Activated CD4-positive, alpha-beta T cell treated with anti-CD3 and anti-CD28 coated beads, Interleukin-2, Interleukin-6, amounts not matched to agents 100 ng/mL and 50 ng/mL, durations not matched to agents 16 hours and 8 hours (primary cell): ENCODE data around the gene AGBL2.
"Not testable (repeated sequence)": the region's sequence is repeated elsewhere in the genome, so short reads cannot be mapped to it uniquely, and the experiment has no call there.

Experiments used
- DNase-seq: peaks from one replicate; pipeline ENCODE4 v3.0.0-alpha.2; 2020

Gene AGBL2

GRCh38 chr11:47686704-47687103 lies 28.5 kb downstream of the AGBL2 start:
- DNase-seq, result not testable (repeated sequence)

GRCh38 chr11:47686151-47686550 lies 29.0 kb downstream of the AGBL2 start:
- no peak for DNase-seq

- no peak for DNase-seq
Observed at GRCh38 chr11:47675851-47676250, 39.3 kb downstream of the AGBL2 start.

GRCh38 chr11:47672283-47672730 lies 42.9 kb downstream of the AGBL2 start:
- no peak for DNase-seq

- DNase-seq, result no peak
Observed at GRCh38 chr11:47669856-47670255, 45.3 kb downstream of the AGBL2 start.

- DNase-seq, result no peak
Observed at GRCh38 chr11:47668665-47669064, 46.5 kb downstream of the AGBL2 start.

GRCh38 chr11:47667555-47667954 lies 47.6 kb downstream of the AGBL2 start:
- DNase-seq, result no peak

GRCh38 chr11:47667135-47667534 lies 48.0 kb downstream of the AGBL2 start:
- no peak for DNase-seq

GRCh38 chr11:47664936-47665335 lies 50.2 kb downstream of the AGBL2 start:
- peak; percentile 58 for DNase-seq

GRCh38 chr11:47661245-47661644 lies 53.9 kb downstream of the AGBL2 start:
- DNase-seq, result no peak

GRCh38 chr11:47659276-47659675 lies 55.9 kb downstream of the AGBL2 start:
- no peak for DNase-seq

- DNase-seq, result no peak
Observed at GRCh38 chr11:47656260-47656885, 58.8 kb downstream of the AGBL2 start.

GRCh38 chr11:47651818-47652469 lies 63.2 kb downstream of the AGBL2 start:
- DNase-seq, result no peak

GRCh38 chr11:47649276-47649675 lies 65.9 kb downstream of the AGBL2 start:
- no peak for DNase-seq

GRCh38 chr11:47646019-47646418 lies 69.2 kb downstream of the AGBL2 start:
- DNase-seq, result no peak

- no peak for DNase-seq
Observed at GRCh38 chr11:47645500-47645899, 69.7 kb downstream of the AGBL2 start.

GRCh38 chr11:47642099-47642855 lies 72.9 kb downstream of the AGBL2 start, which contains the start of gene MTCH2:
MTCH2 (minus strand) TSS chr11:47642559; CDS start chr11:47642465, 94 bp downstream.
- peak; percentile 98 for DNase-seq

GRCh38 chr11:47641600-47642098 lies 73.5 kb downstream of the AGBL2 start:
- peak; percentile 14 for DNase-seq

GRCh38 chr11:47640506-47640905 lies 74.7 kb downstream of the AGBL2 start:
- DNase-seq, result not testable (repeated sequence)

- DNase-seq, result not testable (repeated sequence)
Observed at GRCh38 chr11:47636331-47636730, 78.8 kb downstream of the AGBL2 start.

GRCh38 chr11:47631473-47631872 lies 83.7 kb downstream of the AGBL2 start:
- no peak for DNase-seq

- DNase-seq, result no peak
Observed at GRCh38 chr11:47628026-47628425, 87.1 kb downstream of the AGBL2 start.

- no peak for DNase-seq
Observed at GRCh38 chr11:47626234-47626633, 88.9 kb downstream of the AGBL2 start.
